NCI-H1092 (cell line): ENCODE measurements around the gene ATM.
"Not testable (repeated sequence)": the region's sequence is repeated elsewhere in the genome, so short reads cannot be mapped to it uniquely, and the experiment has no call there.

ENCODE experiments used
- DNase-seq: peaks from one replicate; lab custom pipeline; 2025; lab: John Stamatoyannopoulos, UW

Gene ATM

DNA sequence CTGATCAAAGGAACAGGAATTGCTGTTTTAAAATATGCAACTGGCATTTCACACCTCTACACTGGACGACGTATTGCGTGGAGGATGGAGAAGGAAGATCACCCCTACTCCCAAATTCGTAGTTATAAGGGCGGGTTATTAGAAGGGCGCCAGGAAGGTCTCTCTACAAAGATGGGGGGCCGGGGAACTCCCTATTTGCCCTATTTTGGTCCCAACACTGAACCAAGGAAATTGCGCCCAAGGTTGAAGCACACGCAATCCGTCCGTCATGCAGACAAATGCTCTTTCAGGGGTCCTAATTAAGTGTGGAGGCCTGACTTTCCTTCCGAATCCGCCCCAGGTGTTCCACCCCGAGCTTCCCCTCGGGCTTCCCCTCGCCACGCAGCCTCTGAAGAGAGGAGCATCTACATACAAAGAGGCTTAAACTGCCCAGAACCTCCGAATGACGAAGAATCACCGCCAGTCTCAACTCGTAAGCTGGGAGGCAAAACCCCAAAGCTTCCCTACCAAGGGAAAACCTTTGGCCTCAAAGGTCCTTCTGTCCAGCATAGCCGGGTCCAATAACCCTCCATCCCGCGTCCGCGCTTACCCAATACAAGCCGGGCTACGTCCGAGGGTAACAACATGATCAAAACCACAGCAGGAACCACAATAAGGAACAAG lies 825 bp upstream of the ATM start:
- DNase-seq, result no peak

GRCh38 chr11:108223348-108224149 lies 682 bp downstream of the ATM start:
- no peak for DNase-seq

GRCh38 chr11:108224366-108224765 lies 1.5 kb downstream of the ATM start:
- no peak for DNase-seq

GRCh38 chr11:108224911-108225786 lies 2.3 kb downstream of the ATM start:
- DNase-seq, result no peak

DNA sequence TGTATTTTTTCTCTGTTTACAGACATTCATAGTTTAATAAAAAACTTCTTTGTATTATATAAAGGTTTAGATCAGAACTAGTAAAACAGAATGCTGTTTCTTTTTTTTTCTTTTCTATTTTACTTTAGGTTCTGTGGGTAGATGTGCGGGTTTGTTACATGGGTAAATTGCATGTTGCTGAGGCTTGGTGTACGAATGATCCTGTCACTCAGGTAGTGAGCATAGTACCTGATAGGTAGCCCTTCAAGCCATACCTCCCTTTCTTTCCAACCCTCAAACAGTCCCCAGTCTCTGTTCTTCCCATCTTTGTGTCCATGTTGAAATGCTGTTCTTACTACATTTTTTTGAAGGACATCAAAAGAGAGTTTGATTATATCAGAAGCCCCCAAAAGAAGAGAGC lies 3.2 kb downstream of the ATM start:
- DNase-seq, result no peak

DNA sequence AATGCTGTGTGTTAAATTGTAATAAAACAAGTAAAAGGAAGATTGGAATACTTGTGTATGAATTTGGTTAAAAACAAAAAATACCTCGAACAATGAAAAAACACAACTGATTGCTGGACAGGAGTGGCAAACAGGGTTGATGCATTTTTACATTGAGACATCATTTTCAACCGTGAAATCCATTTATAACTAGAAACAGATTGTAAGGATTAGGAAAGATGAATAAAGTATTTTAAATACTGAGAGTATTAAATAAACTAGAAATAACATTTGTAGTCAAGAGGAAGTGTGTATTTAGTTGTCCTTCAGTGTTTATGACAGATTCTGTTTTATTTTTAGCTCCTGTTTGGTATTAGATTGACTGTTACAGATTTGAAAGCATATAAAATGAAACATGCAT lies 5.4 kb downstream of the ATM start:
- DNase-seq, result no peak

DNA sequence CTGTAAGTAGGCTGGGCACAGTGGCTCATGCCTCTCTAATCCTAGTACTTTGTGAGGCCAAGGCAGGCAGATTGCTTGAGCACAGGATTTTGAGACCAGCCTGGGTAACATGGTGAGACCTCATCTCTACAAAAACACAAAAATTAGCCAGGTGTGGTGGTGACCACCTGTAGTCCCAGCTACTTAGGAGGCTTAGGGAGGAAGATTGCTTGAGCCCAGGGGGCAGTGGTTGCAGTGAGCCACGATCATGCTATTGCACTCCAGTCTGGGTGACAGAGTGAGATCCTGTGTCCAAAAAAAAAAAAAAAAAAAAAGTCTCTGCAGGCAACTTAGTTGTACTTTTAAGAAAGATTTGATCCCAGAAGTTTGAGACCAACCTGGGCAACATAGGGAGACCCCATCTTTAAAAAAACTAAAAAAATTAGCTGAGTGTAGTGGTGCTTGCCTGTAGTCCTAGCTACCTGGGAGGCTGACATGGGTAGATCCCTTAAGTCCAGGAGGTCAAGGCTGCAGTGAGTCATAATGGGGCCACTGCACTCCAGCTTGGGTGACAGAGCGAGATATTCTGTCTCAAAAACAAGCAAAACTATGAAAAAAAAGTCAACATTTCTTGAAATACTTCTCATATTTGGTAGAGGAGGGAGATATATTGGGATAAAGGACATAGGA lies 10.5 kb downstream of the ATM start:
- no peak for DNase-seq

DNA sequence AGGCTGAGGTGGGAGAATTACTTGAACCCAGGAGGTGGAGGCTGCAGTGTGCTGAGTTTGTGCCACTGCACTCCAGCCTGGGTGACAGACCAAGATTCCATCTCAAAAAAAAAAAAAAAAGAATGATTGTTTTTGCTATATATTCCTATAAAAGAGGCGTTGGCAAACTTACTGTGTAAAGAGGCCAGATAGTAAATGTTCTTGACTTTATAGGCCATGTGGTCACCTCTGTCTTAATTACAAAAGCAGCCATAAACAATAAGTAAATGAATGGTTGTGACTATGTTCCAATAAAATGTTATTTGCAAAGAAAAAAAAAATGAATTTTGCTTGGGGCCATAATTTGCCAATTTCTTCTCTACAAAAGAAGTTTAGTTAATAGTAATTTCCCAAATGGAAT lies 12.3 kb downstream of the ATM start:
- DNase-seq, result no peak

- no peak for DNase-seq
Measured at GRCh38 chr11:108235633-108236032, 12.8 kb downstream of the ATM start.

- DNase-seq, result no peak
Measured at GRCh38 chr11:108237058-108237481, 14.2 kb downstream of the ATM start.

DNA sequence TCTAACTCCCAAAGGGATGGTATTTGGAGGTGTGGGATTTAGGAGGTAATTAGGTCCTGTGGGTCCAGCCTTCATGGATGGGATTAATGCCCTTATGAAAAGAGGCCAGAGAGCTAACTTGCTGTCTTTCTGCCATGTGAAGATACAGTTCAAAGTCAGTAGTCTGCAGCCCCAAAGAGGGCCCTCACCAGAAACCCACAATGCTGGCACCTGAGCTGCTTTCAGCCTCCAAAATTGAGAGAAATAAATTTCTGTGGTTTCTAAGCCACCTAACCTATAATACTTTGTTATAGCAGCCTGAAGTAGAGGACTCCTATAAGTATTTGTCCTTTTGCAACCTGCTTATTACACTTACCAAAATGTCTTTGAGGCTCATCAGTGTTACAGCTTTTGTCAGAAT lies 16.2 kb downstream of the ATM start:
- DNase-seq, result no peak

DNA sequence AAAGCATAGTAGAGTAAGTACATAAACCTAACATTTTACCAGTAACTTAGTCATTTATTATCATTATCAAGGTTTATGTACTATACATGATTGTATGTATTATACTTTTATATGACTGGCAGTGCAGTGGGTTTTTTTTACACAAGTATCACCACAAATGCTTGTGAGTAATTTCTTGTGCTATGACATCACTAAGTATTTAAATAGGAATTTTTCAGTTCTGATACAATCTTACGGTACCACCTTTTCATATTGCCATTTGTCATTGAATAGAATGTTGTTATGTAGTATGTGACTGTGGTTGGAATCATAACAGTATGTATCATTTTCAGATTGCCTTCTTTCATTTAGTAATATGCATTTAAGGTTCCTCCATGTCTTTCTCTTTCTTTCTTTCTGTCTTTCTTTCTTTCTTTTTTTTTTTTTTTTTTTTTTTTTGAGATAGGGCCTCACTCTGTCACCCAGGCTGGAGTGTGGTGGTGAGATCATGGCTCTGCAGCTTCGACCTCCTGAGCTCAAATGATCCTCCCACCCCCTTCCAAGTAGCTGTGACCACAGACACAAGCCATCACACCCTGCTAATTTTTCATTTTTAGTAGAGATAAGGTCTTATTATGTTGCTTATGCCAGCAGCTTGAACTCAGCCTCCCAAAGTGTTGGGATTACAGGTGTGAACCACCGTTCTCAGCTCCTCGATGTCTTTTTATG lies 18.6 kb downstream of the ATM start:
- no peak for DNase-seq

GRCh38 chr11:108242422-108242821 lies 19.6 kb downstream of the ATM start:
- no peak for DNase-seq

- no peak for DNase-seq
Measured at GRCh38 chr11:108246308-108246707, 23.4 kb downstream of the ATM start.

DNA sequence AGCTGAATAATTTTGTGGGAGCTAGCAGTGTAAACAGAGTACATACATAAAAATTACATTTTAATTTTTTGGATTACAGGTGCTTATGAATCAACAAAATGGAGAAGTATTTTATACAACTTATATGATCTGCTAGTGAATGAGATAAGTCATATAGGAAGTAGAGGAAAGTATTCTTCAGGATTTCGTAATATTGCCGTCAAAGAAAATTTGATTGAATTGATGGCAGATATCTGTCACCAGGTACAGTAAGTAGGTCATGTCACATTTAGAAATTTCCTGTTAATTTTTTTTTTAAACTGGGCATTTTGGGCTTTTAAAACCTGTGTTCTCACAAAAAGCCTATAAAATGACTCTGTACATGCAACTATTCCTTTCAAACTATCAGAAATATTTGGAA lies 24.0 kb downstream of the ATM start:
- DNase-seq, result no peak

GRCh38 chr11:108253176-108253575 lies 30.3 kb downstream of the ATM start:
- no peak for DNase-seq

DNA sequence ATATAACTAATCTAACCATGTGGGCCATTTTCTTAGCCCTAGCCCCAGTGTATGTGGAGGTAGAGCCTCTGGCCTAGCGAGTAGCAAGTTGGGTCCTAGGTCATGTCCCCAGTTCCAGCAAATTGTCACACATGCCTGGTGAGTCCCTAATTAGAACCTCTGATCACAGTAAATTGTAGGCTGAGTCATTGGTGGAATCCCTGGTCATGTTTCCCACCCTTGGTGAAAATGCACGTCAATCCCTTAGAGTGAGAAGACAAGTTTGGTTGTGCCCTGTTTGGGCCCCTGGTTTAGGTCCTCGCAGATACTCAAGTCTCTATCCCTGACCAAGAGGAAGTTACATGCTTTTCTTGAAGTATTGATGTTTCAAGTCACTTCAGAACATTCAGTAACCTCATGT lies 46.7 kb downstream of the ATM start:
- DNase-seq, result no peak

DNA sequence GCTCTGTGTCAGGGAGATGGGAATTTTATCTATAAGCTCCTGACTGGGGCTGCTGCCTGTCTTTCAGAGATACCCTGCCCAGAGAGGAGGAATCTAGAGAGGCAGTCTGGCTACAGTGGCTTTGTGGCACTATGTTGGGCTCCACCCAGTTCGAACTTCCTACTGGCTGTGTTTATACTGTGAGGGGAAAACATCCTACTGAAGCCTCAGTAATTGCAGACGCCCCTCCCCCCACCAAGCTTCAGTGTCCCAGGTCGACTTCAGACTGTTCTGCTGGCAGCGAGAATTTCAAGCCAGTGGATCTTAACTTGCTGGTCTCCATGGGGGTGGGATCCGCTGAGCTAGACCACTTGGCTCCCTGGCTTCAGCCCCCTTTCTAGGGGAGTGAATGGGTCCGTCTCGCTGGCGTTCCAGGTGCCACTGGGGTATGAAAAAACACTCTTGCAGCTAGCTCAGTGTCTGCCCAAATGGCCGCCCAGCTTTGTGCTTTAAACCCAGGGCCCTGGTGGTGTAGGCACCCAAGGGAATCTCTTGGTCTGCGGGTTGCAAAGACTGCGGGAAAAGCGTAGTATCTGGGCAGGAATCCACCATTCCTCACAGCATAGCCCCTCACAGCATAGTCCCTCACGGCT lies 54.2 kb downstream of the ATM start:
- not testable (repeated sequence) for DNase-seq

DNA sequence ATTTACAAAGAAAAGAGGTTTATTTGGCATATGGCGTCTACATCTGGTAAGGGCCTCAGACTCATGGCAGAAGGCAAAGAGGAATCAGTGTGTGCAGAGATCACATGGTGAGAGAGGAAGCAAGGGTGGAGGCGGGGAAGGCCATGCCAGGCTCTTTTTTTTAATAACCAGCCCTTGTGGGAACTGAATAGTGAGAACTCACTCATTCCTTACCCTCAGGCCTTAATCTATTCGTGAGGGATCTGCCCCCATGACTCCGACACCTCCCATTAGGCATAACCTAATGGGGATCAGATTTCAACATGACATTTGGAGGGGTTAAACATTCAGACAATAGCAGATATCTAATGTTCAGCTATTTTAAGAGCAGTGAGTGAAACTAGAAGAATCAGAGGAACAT lies 55.7 kb downstream of the ATM start:
- no peak for DNase-seq

- no peak for DNase-seq
Measured at GRCh38 chr11:108278954-108279353, 56.1 kb downstream of the ATM start.

DNA sequence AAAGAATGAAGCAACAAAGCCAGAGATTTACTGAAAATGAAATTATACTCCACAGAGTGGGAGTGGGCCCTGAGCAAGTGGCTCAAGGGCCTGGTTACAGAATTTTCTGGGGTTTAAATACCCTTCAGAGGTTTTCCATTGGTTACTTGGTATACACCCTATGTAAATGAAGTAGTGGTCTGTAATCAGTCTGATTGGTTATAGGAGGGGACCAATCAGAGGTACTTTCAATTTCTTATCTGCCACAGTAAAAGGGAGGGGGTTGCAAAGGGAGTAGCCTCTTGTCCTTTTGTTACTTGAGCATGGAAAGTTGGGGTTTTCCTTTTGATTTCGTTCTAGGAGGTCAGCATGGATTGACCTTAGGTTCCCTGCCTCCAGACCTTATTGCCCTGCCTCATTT lies 63.5 kb downstream of the ATM start:
- no peak for DNase-seq
